Activated CD4-positive, alpha-beta T cell treated with anti-CD3 and anti-CD28 coated beads, Interleukin-2, amount 50 U/mL, for 16 hours (primary cell): ENCODE measurements around the gene PJA1.

Experiments used
- DNase-seq: peaks from one replicate; pipeline ENCODE4 v3.0.0-alpha.2; 2020

Gene PJA1

DNA sequence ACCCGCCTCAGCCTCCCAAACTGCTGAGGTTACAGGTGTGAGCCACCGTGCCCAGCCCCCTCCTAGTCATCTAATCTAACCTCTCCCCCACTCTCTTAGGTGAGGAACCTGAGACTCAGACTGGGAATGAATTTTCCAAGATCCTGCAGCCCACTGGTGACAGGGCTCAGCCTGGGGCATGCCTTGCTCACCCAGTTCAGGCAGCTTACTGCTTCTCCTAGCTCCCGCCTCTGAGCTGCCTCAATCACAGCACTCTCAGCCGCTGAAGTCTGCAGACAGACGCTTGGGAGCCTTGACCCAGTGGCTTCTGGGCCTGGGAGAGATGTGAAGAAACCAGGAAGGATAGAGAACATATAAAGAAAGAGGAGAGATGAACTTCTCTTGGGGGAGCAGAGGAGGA, 24.4 kb downstream of the PJA1 start:
- no peak for DNase-seq

DNA sequence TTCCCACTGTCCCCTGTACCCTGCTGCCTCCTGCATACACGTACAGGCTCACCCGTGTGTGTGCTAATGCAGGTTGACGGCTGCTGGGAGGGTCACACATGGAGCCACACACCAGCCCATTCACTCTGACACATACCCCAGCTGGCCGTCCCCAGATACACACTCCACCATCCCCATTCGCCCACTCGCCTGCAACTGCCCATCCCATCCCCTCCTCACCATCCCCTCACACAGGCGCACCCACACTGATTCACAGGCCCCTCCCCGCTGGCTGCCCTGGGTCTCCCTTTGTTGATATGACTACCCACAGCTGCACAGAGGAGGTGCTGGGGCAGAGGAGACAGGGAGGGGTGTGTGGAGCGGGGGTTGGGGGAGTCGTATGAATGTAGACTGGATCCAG, 25.7 kb downstream of the PJA1 start:
- DNase-seq, result no peak

- DNase-seq, result no peak
Measured at GRCh38 chrX:69138512-69138911, 26.7 kb downstream of the PJA1 start.

DNA sequence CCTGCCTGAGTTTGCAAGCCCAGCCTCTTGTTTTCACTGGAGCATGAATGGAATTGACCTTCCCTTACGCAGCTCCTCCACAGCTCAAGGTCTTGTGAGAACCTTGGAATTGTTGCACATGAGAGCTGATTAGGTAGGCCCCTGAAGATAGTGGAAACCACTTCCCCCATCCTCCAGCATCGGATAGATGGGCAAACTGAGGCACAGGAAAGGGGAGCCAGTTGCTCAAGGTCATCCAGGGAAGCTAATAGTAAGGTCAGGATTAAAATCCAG, 27.2 kb downstream of the PJA1 start:
- no peak for DNase-seq

- DNase-seq, result no peak
Measured at GRCh38 chrX:69137371-69138117, 27.7 kb downstream of the PJA1 start.

GRCh38 chrX:69136546-69137331, 28.5 kb downstream of the PJA1 start:
- no peak for DNase-seq

DNA sequence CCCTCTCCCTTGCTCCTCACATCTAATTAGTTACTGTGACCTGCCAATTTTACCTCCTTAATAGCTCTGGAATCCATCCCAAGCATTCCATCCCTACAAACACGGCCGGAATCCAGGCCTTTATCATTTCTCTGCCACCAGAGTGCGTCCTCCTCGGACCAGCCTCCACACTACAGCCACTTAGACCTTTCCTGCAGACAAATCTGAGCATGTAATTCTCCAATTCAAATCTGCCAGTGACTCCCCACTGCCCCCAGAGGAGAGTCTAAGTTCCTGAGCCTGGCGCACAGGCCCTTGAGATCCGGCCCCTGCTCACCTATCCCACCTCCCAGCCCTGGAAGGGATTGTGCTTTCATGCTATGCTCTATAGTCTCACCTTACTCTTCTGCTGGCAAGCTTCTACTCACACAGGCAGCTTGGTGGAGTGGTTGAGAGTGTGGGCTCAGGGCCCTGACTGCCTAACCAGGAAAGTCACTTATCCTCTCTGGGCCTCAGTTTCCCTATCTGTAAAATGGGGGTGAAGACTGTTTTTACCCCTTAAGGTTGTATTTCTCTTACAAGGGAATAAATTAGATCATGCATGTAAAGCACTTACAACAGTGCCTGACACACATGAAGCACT, 31.2 kb downstream of the PJA1 start:
- DNase-seq, result no peak

DNA sequence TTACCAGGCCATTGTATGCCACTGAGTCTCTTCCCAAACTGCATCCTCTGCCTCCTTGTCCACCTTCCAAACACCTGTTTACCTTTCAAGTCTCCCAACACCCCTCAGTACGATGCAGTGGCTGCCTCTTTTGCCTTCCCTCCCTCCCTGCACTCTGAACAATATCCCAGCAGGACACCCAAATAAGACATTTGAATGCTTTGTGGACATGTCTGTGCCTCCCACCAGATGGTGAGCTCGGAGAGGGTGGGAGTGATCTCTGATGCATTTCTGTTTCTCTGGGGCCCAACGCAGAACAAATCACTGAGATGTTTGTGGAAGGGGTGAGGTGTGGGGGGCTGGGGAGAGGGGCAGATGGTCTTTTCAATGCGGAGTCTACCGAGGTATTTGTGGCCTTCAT, 33.4 kb downstream of the PJA1 start:
- DNase-seq, result no peak

DNA sequence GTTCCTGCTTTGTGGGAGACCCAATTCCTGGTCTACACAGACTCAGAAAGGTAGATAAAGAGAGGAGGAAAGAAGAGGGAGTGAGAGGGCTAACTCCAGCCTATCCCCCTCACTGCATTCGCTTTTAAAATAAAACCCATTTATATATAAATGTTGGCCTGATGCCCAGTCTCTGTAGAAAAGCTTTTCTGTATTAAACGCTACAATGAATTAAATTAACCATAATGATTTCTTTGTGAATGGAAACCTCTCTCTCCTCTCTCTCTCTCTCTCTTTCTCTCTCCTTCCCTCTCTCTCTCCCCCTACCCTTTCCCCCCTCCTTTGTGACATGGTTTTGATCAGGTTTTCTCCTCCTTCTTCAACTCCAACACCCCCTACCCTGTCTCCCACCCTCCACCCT, 34.8 kb downstream of the PJA1 start:
- DNase-seq, result no peak

GRCh38 chrX:69128588-69128987, 36.7 kb downstream of the PJA1 start:
- DNase-seq, result no peak

- DNase-seq, result no peak
Measured at GRCh38 chrX:69127466-69127865, 37.8 kb downstream of the PJA1 start.

DNA sequence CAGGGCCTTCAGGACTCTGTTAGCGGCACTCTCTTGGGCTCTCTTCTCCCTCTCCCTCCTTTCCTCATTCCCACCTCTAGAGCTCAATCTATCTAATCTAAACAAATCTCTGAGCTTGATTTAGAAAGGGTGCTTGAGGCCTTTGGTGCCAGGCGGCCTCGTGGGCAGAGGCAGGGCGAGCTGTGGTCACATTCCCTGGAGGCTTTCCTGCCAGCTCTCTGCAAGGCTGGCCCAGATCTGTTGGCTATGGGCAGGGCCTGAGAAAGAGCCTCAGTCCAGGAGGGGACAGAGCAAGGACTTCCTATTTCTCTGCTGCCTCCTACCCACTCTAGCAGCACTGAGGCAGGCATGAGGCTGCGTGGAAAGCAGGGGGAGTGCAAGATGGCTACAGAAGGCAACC, 38.6 kb downstream of the PJA1 start:
- DNase-seq, result no peak

DNA sequence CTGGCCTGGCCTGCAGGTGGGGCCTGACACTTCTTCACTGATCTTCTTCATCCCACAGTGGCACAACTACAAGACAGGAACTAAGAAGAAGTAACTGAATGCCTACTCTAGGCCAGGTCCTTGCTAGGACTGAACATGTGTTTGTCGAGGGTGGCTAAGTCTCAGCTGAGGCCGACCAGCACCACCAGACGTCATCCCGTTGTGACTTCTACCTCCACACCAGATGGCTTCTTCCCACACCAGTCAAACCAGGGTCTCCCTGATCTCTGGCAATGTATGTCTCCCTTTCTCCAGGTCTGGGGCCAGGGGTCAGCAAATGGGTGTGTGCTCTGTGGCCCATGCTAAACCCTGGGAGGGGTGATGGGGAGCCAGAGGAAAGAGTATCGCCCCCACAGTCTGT, 40.2 kb downstream of the PJA1 start:
- no peak for DNase-seq

DNA sequence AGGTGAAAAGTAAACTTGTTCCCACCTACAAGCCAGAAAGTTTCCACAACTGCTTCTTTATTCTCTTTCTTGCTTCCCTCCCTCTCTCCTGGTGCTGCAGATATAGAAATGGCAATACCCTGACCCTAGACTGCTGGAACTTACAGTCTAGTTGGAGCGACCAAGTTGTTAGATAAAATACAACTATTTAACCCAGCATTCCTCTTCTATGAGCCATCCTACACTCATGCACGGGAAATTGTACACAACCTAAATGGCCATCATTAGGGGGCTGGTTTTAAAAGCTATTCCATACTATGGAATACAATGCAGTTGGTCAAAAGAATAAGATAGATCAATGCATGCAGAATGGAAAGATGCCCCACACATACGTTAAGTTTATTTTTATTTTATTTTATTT, 41.1 kb downstream of the PJA1 start:
- no peak for DNase-seq

GRCh38 chrX:69123481-69123880, 41.8 kb downstream of the PJA1 start:
- no peak for DNase-seq

GRCh38 chrX:69121321-69122000, 43.8 kb downstream of the PJA1 start:
- DNase-seq, result no peak

DNA sequence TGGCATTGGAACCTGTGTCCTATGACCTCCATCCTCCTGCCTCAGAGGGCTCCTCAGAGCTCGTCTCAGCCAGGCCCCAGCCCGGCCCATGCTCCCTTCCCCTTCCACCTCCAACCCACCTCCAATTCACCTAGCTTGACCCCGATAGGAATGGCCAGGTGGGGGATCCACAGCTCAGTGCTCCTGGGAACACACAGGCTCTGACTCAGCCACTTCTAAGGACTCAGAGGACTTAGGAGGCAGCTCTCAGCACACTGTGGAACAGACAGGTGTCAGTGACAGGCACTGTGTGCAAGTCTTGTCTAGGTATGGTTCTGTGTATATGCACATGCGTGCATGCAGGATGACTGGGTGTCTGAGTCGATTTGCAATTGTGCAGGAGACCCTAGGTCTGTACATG, 44.8 kb downstream of the PJA1 start:
- no peak for DNase-seq

- DNase-seq, result no peak
Measured at GRCh38 chrX:69119122-69119521, 46.1 kb downstream of the PJA1 start.

DNA sequence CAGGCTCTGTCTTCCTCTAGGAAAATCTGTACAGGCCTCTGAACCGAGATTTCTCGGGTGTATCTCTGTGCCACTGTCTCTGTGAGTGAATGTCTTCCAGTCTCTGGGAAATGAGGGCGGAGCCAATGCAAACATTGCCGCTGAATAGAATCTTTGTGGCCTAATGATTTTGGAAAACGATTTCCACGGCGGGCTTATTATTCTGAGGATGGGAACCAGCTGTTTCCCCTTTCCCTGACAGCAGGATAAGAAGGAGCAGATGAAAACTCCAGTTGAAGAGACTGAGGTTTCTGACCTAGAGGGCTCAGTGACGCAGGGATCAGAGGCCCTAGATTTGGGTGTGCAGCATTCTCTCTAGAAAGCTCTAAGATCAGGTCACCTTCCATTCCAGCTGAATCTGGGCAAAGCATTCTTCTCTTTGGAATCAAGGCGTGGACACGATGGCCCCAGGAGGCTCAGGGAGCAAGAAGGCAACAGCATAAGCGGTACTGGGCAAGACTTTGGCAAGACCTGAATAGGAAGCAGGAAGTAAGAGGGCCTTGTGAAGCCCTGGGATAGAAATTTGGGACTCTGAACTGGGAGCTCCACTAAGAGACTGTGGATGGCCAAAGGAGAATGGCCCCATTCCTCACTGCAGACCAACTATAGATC, 47.3 kb downstream of the PJA1 start:
- no peak for DNase-seq

DNA sequence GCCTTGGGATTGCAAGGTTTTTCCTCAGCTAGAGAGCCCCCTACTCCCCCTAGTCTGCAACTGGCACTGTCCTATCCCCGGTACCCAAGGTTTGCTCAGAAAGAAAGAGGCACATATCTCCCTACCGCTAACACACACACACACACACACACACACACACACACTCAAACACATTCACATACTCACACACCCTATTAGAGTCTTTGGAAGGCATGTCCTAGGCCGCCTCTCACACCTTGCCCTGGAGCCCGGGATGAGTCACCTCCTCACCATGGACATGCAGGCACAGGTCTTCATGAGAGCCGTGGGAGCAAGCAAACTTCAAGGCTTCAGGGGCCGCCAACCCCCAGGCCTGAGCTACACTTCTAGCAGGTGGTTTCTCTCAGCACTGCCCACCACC, 49.2 kb downstream of the PJA1 start:
- DNase-seq, result no peak

GRCh38 chrX:69113723-69114122, 51.5 kb downstream of the PJA1 start:
- no peak for DNase-seq
